HG03039 (cell line): ENCODE results near the gene MYPOP.
"Not testable (repeated sequence)": the region's sequence is repeated elsewhere in the genome, so short reads cannot be mapped to it uniquely, and the experiment has no call there.

Experiments
- ATAC-seq: cut with Tn5 transposase; IDR thresholded peaks from one replicate; pipeline ENCODE4 v1.9.1; 2021; ENCODE audit warnings: mild to moderate bottlenecking, moderate library complexity; ENCODE audit not compliant: unreplicated experiment

MYPOP gene

DNA sequence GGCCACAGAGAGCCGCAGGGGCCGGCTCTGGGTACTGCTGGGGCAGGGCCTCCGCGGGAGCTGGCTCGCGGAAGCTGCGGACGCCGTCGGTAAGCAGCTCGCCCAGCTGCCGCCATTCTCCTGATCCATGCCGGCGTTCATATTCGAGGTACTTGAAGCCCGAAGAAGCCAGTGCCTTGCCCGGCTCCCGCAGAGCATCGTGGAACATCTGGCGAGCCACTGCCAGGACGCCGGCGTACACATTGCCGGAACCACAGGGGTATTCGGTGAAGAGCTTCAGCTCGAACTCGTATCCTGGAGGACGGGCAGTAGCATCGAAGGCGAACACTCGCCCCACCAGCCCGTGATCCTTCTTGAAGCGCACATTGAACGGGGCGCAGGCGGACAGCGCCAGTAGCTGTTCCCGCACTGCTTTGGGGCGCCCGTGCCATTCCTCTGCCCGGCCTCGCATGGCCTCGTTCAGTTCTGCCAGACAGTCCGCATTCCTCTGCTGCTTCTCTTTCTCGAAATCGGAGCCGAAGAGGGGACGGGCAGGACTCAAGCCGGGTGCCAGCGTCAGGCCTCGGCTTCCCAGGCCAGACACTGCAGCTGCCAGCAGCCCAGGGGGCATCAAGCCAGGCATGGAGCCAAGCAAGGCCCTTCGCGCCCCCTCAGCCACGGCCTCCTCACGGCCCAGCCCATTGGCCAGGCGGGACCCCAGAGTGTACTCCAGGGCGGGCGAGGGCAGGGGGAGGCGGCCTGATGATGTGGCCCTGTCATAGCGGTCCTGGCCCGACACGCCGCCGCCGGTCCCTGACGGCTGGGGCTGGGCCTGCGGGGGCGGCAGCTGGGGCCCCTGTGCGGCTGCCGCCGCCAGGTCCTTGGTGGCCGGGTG, 17.5 kb downstream of the MYPOP start:
- ATAC-seq: no peak

DNA sequence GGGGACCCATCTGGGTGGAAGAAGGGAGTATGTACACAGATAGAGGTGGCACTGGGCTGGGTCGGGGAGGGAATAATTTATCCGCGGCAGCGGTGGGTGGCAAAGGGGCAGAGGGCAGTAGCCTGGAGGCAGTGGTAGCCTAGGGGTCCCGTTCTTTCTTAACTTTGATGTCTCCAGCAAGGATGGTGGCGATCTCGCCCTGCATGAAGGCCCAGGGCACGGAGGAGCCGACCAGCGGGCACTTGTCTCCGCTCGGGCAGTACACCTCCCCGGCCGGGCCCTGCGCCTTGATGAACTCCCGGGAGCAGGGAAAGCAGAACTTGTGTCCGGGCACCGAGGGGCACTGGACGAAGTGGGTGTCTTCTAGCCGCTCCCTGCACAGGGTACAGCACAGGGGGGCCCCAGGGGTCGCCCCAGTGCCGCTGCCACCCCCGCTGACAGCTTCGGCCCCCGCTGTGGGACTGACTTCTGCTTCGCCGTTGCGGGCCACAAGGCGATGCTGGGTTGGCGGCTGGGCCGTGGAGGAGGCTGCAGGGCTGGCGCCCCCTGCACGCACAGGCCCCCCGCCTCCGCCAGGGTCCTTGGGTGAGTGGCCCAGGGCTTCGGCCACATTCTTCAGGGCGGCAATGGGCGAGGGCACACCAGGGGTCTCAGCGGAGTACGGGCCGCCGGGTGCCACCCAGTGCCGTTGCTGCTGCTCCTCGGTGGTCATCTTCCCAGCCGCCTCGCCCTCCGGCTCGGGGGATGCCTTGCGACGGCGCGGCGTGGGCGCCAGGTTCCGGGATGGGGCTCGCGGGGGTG, 18.3 kb downstream of the MYPOP start:
- ATAC-seq: no peak

DNA sequence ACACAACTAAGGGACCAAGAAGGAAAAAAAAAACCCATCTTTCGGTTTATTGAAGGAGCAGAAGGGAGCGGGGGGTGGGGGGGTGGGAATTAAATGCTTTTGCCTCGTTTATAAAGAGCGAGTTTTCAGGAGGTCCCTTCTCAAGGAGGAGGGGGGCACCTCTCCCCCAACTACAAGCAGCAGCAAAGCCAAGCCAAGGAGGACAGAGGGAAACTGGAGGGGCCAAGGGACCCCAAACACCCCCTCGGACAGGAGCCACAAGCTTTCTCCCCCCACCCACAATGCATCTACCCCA, 18.9 kb downstream of the MYPOP start:
- no peak for ATAC-seq

DNA sequence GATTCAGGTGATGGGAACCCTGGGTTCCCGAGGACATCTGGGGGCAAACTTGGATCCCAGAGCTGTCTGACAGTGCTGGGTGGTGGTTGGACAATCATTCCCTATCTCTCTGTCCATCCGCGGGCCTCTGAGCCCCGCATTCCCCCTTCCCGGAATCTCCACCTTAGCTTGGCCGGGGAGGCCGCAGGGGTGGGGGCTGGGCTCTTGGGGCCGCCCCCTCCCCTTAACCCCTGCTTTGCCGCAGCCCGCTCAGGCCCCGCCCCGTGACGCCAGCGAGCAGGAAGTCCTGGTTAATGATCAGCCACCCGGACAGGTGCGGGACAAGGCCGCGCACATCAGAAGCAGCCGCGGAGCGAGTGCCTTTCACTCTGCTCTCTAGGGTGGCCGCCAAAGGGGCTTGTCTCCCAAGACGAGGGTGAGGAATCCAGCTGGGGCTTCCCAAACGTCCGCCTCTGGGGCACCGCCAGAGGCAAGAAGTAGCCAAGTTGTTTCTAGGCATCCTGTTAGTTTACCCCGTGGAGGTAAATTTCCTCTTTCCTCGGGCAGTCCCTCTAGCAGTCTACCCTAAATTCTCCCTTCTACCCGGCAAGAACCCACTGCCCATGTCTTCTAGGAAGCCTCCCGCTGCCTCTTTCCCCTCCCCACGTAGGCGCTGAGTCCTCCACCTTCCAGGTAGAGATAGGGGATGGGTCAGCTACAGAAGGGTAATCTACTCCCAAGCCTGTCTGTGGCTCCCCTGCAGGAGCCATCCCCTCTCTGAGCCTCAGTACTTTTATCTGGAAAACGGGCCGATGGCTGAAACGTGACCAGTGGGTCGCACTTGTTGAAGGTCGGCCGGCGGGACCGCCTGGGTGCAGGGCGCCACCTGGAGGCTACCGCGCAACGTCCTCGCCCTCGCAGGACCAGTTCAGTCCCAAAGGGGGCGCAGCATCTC, 19.5 kb downstream of the MYPOP start:
- no peak for ATAC-seq

DNA sequence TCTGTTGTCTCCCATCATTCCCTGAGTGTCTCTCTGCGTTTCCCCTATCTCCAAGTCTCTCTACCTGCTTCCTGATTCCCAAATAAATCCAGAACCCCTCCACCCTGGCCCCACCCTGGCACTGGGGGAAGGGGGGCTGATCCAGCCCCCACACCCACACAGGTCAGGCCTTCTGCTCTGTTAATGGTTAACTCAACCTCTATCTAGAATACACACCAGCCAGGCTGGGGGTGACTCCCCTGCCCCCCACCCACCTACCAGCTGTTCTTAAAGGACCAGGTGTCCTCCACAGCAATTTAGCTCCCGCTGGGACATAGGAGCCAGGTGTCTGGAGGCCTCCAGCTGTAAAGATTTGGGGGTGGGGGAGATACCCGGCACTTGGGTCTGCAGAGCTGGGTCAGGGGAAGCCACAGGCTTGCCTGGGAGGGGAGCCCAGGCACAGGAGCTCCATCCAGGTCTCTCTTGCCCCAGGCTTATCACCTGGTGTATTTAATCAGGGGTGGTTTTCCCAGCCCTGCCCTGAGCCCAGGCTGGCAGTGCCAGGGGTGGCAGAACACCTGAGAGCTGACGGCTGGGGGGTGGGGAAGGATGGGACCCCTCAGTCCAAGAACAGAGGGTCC, 20.4 kb downstream of the MYPOP start:
- no peak for ATAC-seq

DNA sequence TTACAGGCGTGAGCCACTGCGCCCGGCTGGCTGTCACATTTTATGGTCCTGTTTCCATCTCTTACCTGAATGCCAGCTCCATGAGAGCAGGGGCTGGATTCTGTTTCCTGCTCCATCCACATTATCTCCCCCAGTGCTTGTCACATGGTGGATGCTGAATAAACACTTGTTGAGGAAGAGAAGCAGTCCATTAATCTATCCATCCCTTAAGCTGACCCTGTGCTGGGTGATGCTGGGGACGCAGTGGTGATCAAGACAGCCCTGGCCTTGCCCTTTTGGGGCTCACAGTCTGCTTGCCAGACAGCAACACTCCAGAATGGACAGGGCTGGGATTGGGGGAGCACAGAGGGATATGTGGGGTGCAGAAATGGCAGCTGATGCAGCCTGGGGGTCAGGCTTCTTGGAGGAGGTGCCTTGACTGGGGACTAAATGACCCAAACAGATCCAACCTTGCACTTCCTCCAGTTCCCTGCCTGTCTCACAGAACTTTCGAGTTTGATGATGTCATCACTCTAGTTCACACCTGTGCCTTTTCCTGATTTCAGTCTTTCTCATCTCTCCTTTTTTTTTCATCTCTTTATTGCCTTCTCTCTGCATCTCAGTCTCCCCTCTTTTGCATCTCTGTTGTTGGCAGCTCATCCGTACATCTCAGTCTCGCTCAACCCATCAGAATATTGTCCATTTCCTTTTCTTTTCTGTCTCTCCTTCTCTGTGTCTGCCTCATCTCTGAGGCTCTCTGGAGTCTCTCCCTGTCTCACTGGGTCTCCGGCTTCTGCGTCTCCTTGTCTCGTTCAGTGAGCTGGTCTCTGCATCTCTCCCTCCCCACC, 21.1 kb downstream of the MYPOP start:
- ATAC-seq: no peak

DNA sequence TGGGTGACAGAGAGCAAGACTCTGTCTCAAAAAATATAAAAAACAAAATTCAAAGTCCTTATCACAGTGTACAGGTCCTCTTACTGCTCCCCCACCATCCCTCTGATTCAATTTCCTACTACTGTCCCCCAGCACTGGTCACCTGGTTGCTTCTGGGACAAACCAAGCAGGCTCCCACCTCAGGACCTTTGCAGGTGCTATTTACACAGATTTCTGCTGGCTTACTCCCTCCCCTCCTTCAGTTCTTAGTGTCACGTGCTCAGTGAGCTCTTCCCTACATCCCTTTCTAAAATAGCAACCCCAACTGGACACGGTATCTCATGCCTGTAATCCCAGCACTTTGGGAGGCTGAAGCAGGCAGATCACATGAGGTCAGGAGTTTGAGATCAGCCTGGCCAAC, 22.4 kb downstream of the MYPOP start:
- no peak for ATAC-seq

DNA sequence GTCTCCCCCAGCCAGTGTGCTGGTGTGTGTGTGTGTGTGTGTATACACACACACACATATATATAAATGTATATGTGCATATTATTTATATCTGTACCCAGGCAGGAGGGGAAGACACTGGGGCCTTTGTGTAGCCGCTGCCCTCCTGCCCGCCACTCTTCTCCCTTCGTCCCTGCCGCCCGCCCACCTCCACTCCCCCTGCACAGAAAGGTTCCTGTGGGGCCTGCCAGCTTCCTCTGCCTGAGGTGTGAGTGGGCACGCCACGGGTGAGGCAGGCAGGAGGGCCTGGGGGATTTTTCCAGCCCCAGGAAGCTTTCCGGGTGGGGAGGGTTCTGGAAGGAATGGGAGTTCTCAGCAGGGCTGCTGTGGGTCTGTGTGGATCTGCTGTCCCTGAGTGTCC, 23.4 kb downstream of the MYPOP start:
- no peak for ATAC-seq

DNA sequence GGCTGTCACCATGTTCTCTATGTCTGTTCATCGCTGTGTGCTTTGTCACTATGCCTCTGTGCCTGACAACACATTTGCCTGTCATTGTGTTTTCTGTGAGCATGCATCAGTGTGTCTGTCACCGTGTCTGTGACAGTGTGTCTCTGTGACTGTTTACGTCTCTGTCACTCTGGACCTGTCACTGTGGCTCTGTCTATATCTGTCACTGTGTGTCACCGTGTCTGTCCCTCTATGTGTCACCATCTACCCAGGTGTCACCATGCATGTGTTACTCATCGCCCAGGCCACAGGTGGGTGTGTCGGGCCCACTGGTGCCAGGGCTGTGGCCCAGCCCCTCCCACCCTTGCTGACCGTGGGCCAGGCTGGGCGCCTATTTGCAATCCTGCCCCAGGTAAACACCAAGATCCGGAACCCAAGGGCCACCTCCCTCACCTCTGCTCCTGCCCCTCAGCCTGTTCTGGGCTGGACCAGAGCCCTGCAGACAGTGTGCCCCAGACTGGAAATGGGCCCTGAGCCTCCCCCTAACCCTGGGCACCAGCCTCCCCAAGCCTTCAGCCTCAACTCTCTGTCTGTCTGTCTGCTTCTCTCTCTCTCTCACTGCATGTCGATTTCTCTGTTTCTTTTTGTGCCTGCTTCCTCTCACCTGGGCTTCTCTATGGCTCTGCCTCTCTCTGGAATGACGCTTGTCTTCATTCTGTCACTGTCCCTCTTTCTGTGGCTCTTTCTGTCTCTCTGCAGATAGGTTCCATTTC, 24.2 kb downstream of the MYPOP start:
- no peak for ATAC-seq

DNA sequence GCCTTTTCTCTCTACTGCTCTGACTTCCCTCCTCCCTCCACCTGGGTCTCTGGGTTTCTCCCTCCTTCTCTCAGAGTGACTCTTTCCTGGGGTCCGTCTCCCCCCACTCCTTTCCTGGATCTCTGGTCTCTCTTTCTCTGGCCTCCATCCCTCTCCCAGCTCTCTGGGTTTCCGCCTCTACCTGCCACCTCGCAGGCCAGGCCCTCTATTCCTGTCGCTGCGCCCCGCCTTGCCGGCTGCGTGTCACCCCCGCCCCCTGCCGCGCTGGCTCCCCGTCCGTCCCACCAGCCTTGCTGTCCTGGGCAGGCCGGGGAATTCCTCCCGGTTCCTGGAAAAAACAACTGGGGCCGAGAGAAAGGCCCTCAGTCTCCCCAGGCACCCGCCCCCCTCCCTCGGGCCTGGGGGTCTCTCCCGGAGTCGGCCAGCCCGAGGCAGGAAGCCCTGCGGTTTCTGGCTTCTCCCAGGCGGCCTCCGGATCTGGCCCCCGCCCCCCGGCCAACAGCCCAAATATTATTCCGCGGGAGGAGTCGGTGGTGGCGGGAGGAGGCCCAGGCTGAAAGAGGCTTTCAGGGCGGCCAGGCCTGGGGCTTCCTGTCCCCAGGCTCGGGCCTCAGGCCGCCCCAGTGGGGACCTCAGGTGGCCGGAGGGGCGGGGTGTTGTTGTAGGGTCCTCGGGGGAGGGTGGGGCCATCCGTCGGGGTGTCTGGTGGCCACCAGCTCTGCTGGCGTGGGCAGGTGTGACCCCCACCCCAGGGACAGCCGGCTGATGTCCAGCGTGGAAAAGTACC, 25.8 kb downstream of the MYPOP start:
- ATAC-seq: no peak

DNA sequence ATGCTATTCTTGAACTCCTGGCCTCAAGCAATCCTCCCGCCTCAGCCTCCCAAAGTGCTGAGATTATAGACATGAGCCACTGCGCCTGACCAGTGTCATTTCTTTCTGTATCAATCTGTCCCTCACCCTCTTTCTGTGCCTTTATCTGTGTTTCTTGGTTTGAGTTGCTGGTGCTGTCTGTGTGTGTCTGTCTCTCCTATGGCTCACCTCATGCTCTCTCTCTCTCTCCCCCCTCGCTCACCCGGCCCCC, 26.3 kb downstream of the MYPOP start:
- ATAC-seq: no peak

DNA sequence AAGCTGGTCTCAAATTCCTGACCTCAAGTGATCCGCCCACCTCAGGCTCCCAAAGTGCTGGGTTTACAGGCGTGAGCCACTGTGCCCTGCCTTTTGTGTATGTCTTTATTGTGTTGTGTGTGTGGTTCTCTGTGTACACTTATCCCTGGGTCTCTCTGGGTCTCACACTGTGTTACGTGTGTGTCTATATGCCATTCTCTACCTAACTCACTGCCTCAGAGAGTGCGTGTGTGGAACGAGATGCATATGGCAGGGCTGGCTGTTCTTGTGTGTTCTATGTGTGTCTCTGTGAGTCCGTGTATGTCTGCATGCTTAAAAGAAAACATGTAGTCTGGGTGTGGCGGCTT, 27.8 kb downstream of the MYPOP start:
- no peak for ATAC-seq

DNA sequence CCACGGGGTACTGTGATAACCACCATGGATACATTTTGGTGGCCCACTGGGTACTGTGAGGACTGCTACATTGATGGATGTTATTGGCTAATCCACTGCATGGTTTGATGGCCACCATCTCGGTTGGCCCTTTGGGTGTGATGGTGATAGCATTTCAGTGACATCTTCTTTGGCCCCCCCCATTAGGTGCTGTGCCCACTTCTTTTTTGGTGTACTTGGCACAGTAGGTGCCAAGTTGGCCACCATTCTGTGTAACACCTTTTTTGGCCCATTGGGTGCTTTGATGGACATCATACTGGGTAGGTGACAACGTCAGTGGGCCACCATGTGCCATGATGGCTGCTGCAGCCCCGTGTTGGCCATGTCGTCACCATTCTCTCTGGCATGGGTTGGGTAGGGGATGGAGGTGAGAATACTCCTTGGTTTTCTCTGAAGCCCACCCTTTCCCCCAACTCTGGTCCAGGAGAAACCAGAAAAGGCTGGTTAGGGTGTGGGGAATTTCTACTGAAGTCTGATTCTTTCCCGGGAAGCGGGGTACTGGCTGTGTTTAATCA, 29.1 kb downstream of the MYPOP start:
- no peak for ATAC-seq

DNA sequence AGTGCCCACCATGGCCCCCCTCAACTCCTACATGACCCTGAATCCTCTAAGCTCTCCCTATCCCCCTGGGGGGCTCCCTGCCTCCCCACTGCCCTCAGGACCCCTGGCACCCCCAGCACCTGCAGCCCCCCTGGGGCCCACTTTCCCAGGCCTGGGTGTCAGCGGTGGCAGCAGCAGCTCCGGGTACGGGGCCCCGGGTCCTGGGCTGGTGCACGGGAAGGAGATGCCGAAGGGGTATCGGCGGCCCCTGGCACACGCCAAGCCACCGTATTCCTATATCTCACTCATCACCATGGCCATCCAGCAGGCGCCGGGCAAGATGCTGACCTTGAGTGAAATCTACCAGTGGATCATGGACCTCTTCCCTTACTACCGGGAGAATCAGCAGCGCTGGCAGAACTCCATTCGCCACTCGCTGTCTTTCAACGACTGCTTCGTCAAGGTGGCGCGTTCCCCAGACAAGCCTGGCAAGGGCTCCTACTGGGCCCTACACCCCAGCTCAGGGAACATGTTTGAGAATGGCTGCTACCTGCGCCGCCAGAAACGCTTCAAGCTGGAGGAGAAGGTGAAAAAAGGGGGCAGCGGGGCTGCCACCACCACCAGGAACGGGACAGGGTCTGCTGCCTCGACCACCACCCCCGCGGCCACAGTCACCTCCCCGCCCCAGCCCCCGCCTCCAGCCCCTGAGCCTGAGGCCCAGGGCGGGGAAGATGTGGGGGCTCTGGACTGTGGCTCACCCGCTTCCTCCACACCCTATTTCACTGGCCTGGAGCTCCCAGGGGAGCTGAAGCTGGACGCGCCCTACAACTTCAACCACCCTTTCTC, 30.1 kb downstream of the MYPOP start:
- no peak for ATAC-seq

DNA sequence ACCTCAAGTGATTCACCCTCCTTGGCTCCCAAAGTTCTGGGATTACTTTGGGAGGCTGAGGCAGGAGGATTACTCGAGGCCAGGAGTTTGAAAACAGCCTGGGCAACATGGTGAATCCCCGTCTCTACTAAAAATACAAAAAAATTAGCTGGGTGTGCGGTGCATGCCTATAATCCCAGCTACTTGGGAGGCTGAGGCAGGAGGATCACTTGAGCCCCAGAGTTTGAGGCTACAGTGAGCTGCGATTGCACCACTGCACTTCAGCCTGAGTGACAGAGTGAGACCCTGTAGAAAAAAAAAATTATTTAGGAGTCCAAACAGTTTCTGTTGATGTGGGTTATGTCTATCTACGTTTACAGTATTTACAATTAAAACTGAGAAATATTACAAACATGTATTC, 31.6 kb downstream of the MYPOP start:
- no peak for ATAC-seq

DNA sequence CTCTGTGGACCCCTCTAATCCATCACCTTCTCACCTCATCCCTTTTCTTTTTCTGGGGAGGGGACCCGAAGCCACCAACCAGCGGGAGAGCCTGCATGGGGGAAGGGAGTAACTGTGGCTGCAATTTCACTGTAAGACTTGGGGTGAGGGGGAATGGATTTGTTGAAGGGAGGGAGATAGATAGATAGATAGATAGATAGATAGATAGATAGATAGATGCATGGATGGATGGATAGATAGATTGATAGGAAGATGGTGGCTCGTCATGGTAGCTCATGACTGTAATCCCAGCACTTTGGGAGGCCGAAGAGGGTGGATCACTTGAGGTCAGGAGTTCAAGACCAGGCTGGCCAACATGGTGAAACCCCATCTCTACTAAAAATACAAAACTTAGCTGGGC, 35.2 kb downstream of the MYPOP start:
- ATAC-seq: not testable (repeated sequence)

DNA sequence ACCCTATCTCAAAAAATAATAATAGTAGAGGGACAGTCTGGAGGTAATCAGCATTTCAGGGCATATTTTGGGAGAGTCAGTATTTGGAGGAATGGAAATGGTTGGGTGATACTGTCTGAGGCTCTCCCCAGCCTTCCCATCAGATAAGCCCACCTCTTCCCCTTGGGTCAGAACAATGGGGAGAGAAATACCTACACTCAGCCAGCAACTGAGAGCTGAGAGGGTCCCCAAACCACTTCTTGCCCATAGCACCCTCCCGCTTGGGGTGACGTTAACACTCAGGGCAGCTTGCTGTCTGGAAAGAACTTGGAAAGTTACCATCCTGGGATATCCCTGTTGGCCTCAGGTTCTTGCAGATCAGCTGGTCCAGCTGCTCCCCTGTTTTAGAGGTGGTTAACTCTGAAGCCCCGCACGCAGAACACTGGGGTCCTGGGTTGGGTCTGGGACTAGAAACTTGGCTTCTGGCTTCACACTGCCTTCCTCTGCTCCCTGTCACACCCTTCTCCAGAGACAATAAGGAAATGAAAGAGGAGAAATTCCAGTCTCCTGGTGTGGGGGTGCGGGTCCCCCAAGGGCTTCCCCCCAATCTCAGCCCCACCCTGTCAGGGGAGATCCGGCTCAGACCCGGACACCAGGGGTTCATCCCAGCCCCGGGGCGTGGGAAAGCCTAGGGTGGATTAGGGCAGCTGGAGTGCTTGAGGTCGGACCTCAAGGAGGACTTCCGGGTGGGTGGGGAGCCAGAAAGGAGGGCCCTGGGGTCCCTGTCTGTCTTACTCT, 35.8 kb downstream of the MYPOP start:
- ATAC-seq: no peak
